Measurements from ENCODE around the gene MVD.

Gene MVD

DNA sequence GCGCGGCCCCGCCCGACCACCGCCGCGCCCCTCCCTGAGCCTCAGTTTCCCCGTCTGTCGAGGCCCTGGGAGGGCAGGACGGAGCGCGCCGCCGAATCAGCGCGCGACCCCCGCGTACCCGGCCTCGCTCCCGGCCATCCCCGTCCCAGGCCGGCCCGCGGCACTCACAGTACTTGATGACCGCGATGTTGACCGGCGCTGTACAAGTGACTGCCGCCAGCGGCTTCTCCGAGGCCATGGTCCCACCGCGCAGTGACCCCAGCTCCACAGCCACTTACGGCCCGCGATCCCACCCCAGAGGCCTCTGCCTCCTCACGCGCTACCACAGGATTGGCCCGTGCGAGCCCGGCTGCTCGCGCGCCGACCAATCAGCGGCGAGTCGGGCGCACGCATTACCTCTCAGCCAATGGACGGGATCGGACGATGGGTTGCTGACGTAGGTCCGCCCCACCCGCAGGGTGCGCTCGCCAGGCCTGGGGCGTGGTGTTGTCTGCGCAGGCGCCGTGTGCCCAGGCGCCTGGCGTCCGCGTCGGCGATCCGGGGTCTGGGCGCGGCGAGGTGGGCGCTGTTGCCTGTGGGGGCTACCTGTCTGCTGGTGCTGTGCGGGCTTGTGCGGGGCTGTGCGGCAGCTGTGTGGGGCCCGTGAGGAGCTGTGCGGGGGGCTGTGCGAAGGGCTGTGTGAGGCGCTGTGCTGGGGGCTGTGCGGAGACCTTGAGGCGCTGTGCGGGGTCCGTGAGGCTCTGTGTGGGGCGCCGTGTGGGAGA is at the start of gene MVD:
TSS of gene MVD (minus strand) at position 249 of the 764 bp plus-strand sequence. CDS start at position 238, 11 bp downstream.
- DNase-seq (ENCODE audit: low spot score) = peak; percentile 92

DNA sequence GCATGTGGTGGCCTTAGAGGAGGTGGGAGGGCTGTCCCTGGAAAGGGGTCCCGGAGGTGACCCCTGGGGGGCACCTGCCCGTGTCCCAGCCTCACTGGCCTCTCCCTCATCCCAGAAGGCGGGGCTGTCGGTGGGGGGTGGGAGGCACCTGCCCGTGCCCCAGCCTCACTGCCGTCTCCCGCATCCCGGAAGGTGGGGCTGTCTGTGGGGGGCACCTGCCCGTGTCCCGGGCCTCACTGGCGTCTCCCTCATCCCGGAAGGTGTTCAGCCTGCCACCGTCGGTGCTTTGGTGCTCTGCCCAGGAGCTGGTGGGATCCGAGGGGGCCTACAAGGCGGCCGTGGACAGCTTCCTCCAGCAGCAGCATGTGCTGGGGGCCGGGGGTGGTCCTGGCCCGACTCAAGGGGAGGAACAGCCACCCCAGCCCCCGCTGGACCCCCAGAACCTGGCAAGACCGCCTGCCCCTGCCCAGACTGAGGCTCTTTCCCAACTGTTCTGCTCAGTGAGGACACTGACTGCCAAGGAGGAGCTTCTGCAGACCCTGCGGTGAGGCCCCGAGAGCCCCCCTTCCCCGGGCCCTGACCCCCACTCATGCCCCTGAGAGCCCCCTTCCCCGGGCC is 49.6 kb upstream of the MVD start:
- DNase-seq (ENCODE audit: low spot score) = no peak

DNA sequence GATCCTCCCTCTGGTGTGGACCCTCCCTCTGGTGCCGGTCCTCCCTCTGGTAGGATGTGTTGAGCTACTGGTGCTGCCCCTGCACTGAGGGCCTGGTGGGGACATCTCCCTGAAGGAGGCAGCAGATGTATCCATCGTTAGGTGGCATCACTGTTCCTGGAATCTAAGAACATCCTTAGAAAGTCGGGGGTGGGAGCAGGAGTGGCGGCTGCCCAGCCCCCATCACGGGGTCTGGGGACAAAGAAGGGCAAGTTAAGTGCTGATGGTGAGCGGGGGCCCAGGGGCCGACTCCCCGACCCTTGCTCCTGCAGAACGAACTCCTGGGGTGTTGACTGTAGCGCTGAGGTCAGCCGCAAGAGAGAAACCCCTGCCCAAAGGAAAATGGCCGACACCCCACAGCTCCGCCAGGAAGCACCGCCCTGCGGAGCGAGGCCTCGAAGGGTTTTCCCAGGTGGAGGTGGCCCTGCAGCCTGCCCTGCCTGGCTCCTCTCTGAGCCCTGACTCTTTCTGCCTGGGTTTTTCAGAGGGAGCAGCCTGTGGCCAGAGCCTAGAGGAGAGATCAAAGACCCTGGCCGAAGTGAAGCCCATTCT is 49.0 kb upstream of the MVD start:
- no peak for DNase-seq (ENCODE audit: low spot score)

DNA sequence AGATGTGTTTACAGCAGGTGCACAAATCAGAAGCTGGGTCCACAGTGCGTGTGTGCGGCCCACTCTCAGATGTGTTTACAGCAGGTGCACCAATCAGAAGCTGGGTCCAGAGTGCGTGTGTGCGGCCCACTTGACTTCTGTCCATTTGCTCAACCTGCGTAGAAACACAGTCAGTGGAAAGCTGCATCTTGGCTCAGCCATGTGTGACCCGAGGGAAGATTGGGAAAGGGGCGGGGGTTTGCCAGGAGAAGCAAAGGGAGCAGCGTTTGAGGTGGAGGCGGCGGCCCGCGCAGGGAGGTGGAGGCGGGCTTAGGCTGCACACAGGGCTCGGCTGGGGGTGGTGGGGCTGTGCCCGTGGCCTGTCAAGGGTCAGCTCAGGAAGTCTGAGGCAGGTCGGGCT is 47.7 kb upstream of the MVD start:
- no peak for DNase-seq (ENCODE audit: low spot score)

DNA sequence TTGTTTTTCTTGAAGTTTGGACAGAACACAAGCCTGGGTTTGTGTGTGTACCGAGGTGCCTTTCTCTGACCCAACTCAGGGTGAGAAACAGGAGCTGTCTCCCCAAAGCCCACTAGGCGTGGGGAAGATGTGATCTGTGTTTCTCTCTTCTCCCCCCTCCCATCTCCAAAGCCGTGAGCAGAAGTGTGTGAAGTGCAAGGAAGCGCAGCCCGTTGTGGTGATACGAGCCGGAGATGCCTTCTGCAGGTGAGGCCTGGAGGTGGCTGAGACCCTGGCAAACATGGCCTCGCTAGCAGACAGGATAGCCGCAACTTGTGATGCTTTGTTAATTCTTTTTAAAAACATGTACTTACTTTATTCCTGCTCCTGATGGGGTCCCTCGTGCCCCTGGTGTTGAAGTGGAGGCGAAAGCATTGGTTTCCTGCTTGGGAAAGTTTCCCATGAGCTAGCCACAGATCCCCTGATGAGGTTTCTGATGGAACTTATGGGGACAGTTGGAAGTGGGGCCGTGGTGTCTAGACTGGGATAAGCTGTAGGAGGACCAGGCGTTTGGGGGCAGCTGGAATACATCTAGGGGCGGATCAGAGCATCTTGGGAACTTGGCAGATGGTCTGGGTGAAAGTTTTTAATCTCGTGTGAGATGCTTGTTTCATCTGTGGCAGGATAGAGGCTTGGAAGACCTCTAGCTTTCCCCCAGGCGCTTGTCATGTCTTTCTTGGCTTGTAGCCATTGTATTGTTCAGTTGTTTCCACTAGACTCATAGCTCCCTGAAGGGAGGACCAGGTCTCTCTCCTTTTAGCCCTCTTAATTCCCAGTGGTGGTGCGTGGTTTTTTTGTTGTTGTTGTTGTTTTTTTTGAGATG is 44.3 kb upstream of the MVD start:
- no peak for DNase-seq (ENCODE audit: low spot score)

- DNase-seq (ENCODE audit: low spot score) = peak; percentile 76
These were observed 43.5 kb upstream of the MVD start, which contains the start of the genes CTU2 and RNF166 for GRCh38 chr16:88706229-88706964. TSS of gene CTU2 (plus strand) at chr16:88706503. CDS start at chr16:88706531, 28 bp downstream. TSS of gene RNF166 (minus strand) at chr16:88706408. CDS start at chr16:88706325, 83 bp downstream.

DNA sequence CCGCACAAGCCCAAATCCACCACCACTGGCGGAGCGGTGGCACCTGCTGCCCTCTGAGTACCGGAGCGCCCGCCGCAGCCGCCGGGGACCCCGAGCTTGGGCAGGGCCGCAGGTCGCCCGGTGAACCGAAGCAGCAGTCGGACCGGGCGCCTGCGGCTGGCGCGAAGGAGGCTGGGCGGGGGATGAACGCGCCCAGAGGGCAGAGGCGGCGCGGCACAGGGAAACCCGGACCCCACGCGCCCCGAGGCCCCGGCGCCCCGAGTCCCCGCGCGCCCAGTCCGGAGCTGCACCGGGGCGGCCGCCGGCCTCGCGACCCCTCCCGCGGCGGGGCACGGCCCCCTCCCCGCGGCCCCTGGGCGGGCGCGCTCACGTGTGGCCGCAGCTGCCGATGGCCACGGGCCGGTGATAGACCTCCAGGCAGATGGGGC is 42.9 kb upstream of the MVD start:
- no peak for DNase-seq (ENCODE audit: low spot score)

GRCh38 chr16:88705076-88705684 is 42.3 kb upstream of the MVD start:
- DNase-seq (ENCODE audit: low spot score) = no peak

DNA sequence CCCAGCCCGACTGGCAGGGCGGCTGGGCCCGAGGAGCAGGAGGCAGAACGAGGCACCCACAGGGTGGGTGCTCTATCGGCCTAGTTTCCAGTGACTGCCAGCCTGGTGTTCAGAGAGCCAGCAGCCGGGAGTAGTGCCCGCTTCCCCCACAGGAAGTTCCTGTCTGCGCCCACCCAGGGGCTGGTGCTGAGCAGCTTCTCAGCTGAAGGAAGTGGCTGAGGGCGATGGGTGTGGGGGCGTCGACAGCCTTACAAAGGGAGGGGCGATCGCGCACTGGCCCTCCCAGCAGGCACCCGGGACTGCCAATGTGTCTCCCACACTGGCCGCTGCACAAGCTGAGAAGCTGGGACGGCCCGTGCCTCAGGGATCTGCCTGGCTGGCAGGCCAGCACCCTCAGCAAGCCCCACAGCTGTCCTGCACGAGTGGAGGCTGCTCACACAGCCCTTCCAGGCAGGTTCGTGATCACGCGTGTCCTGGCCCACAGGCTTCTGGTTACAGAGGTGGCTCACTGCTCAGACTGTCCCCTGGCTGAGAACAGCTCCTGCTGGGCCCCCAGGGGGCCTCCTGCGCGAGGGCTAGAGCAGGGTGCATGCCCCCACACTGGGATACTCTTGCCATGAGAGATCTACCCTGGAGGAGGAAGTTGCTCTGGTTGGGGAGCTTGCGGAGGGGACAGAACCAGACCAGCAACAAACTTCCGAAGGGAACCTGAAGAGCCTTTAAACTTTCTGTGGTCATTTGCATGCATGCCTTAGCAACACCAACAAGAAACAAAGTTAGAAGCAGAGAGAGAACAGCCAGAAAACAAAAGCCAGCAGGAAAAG is 40.8 kb upstream of the MVD start:
- DNase-seq (ENCODE audit: low spot score) = no peak

- no peak for DNase-seq (ENCODE audit: low spot score)
These were observed 39.7 kb upstream of the MVD start for GRCh38 chr16:88702371-88703210.

GRCh38 chr16:88701581-88702370 is 38.9 kb upstream of the MVD start:
- DNase-seq (ENCODE audit: low spot score) = no peak

DNA sequence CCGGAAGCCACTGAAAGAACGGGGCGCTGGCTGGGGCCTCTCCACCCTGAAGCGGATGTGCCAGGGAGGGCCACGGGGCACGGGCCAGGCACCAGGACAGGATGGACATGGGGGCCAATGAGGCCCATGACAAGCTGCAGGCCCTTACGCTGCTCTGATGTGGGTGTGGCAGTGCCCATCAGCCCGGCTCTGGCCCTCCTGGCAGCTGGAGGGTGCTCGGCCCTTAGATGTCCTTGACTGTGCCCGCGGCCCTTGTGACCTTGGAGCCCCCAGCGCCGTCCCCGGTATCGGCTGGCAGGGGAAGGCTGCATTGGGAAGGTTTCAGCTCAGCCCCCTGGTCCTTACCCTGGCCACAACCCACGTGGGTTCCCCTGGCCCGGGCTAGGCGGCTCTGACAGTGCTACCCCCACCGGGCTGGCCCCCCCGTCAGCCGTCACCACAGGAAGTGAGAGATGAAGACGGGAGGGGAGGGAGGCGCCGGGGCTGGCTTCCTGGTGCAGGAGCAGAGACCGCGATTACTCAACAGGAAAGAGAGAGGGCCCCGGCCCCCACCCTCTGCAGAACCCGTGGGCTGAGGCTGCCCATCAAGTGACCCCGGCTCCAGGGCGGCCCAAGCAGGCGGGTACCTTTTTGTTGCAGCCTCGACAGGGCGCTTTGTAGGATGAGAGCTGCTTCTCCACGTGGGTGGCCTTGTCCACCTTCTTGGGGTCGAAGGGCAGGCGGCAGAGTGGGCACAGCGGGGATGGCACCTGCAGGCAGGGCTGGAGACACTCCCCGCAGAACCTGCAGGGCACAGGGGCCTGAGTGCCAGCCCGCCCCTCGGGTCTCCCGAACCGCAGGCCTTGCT is 38.0 kb upstream of the MVD start:
- peak; percentile 37 for DNase-seq (ENCODE audit: low spot score)

GRCh38 chr16:88700322-88700635 is 37.4 kb upstream of the MVD start:
- DNase-seq (ENCODE audit: low spot score) = no peak

GRCh38 chr16:88699180-88699579 is 36.3 kb upstream of the MVD start:
- no peak for DNase-seq (ENCODE audit: low spot score)

DNA sequence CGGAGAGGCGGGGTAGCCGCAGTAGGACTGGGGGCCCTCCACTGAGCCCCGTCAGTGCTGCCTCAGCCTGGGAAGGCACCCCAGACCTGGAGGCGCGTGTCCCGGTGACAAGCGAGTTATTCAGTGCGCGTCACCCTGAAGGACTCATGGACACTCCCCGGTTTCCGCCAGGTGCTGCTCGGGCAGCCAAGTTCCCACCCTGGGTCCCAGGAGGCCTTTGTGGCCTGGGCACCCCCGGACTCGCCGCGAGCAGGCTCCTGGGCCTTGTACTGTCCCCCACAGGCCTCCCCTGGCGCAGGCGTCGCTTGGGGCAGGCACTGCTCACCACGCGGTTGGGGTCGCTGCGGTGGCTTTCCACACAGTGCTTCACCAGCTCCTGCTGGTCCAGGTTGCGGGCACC is 35.8 kb upstream of the MVD start:
- DNase-seq (ENCODE audit: low spot score) = no peak

DNA sequence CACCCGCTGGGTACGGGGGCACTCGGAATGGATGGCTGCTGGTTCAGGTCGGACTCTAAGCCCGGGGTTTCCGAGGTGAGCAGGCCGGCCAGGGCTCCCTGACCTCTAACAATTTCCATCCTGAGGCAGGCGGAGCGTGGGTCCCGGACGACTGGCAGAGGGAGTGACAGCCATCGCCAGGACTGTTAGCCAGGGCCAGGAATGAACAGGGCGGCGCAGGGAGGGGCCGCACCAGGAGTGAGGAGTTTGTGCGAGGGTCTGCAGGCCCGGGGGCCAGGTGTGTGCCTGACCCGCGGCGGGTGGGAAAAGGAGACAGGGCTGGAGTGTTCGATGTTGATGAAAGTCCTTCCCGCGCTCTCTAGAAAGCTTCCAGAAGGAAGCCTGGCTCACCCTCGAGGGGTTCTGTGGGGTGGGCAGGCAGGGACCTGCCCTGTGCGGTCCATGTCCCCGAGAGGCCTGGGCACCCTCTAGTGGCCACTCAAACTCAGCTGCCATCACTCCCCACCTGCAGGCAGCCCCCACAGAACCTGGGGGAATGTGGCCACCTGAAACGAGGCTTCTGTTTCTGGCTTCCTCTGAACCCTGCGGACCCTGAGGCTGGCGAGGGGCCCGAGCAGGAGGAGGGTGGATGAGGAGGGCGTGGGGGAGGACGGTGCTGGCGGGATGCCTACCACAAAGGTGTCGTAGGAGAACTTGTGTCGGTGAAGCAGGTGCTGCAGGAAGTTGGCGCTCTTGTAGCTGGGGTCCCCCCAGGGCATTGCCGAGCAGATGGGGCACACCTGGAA is 35.1 kb upstream of the MVD start:
- DNase-seq (ENCODE audit: low spot score) = no peak

Measured in COLO829 (cell line).